DOHH2 (cell line): ENCODE data around the gene ANKLE2.

Experiments
- H3F3A ChIP-seq: fragments of 200-600 bp; sonication (generic), shearing (Covaris generic); 2 replicates; pipeline ENCODE4 v1.6.0; 2016; ENCODE audit warnings: antibody characterized with exemption, mild to moderate bottlenecking; ENCODE audit not compliant: control insufficient read depth, insufficient read depth
- H3K27ac ChIP-seq: fragments of 200-600 bp; sonication (generic); 2 replicates; pipeline ENCODE4 v1.5.1; 2014; ENCODE audit warnings: low read depth, mild to moderate bottlenecking, low read length, moderate library complexity
- H3K27me3 ChIP-seq: fragments of 200-600 bp; sonication (generic); 2 replicates; pipeline ENCODE4 v1.6.1; 2014; ENCODE audit warnings: mild to moderate bottlenecking, low read length, mixed read lengths; ENCODE audit not compliant: control insufficient read depth
- H3K36me3 ChIP-seq: fragments of 200-600 bp; sonication (generic); 2 replicates; pipeline ENCODE4 v1.6.1; 2014; ENCODE audit warnings: mild to moderate bottlenecking, low read length, moderate library complexity, mixed read lengths; ENCODE audit not compliant: control insufficient read depth
- H3K4me1 ChIP-seq: fragments of 200-600 bp; sonication (generic); 2 replicates; pipeline ENCODE4 v1.6.1; 2014; ENCODE audit warnings: mild to moderate bottlenecking, low read length, mixed read lengths; ENCODE audit not compliant: control insufficient read depth
- H3K4me2 ChIP-seq: fragments of 200-600 bp; sonication (generic); 2 replicates; pipeline ENCODE4 v1.6.0; 2014; ENCODE audit warnings: mild to moderate bottlenecking, low read length, moderate library complexity
- H3K4me3 ChIP-seq: fragments of 200-600 bp; sonication (generic); 2 replicates; pipeline ENCODE4 v1.5.1; 2014; ENCODE audit warnings: mild to moderate bottlenecking, low read length, mixed read lengths
- H3K79me2 ChIP-seq: fragments of 200-600 bp; sonication (generic); 2 replicates; pipeline ENCODE4 v1.6.1; 2014; ENCODE audit warnings: mild to moderate bottlenecking, low read length, mixed read lengths; ENCODE audit not compliant: control insufficient read depth
- H3K9me2 ChIP-seq: fragments of 200-600 bp; sonication (generic); replicated peaks from 2 replicates; pipeline ENCODE4 v1.6.1; 2014; ENCODE audit warnings: mild to moderate bottlenecking, low read length, mixed read lengths; ENCODE audit not compliant: control insufficient read depth
- H3K9me3 ChIP-seq: fragments of 200-600 bp; sonication (generic); 2 replicates; pipeline ENCODE4 v1.6.1; 2014; ENCODE audit warnings: antibody characterized with exemption, low read length, mixed read lengths; ENCODE audit not compliant: control insufficient read depth, insufficient read depth
- H4K20me1 ChIP-seq: fragments of 200-600 bp; sonication (generic); 2 replicates; pipeline ENCODE4 v1.6.0; 2014; ENCODE audit warnings: low read depth, mild to moderate bottlenecking, antibody characterized with exemption, low read length, moderate library complexity; ENCODE audit not compliant: control insufficient read depth, insufficient read depth
- CTCF ChIP-seq: fragments of 200-600 bp; sonication (generic); IDR thresholded peaks from one replicate; pipeline ENCODE4 v1.5.1; 2014; ENCODE audit warnings: antibody characterized with exemption, mild to moderate bottlenecking, low read depth, low read length; ENCODE audit not compliant: poor library complexity, severe bottlenecking
- EZH2phosphoT487 ChIP-seq: fragments of 200-600 bp; sonication (generic); IDR thresholded peaks from 2 replicates; pipeline ENCODE4 v1.6.1; 2017; ENCODE audit warnings: borderline replicate concordance, mild to moderate bottlenecking, antibody characterized with exemption, low read length, moderate library complexity, mixed read lengths

The ANKLE2 gene

DNA sequence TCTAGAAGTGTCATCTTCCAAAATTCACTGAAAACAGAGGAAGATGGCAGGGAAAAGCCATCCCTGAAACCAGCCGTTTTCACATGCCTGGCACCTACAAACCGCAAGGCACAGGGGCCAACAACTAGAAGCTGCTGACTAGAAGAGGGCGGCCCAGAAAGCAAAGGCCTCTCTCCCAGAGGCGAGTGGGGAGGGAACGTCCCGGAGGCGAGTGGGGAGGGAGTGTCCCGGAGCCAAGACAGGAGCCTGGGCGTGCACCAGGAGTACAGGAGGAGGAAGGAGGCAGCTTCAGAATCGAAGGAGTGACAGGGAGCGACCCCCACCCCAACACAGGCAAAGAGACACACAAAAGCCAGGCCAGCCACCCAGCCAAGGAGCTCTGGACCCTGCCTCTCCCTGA, 21.0 kb downstream of the ANKLE2 start:
- no peak for TF ChIP-seq EZH2phosphoT487
- no peak for TF ChIP-seq CTCF
- H3K9me3 ChIP-seq: no peaks in the 10 kb centered on the region
- H3K4me3 ChIP-seq: no peak overlapping the region
- H3F3A ChIP-seq: 0 out of 2 replicates have a peak, but pooled peaks cover 4% of the 10 kb centered on the region
- H3K9me2 ChIP-seq: no peaks in the 10 kb centered on the region
- no peak overlapping the region for H3K27ac ChIP-seq
- H4K20me1 ChIP-seq: peaks cover 5% of the 10 kb centered on the region; the same call in 1 of the 2 replicates
- H3K4me1 ChIP-seq: no peaks in the 10 kb centered on the region
- no peaks in the 10 kb centered on the region for H3K27me3 ChIP-seq
- peaks cover 92% of the 10 kb centered on the region for H3K36me3 ChIP-seq
- no peak overlapping the region for H3K4me2 ChIP-seq
- H3K79me2 ChIP-seq: peaks cover 74% of the 10 kb centered on the region

DNA sequence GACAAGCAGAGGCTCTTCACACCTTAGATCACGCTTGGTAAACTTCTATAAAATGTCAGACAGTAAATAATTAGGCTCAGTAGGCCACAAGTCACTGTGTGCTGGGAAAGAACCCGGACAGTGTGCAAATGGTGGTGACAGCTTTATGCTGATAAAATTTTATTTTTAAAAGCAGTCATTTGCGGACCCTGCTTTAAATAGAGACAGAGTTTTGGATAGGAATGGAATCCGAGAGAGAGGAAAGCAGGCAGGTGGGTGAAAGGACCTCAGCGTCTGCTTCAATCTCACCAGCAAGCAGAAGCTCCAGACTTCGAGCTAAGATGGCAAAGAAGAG, 21.4 kb downstream of the ANKLE2 start:
- no peaks in the 10 kb centered on the region for H3K4me1 ChIP-seq
- H3K36me3 ChIP-seq: peaks cover 92% of the 10 kb centered on the region
- no peaks in the 10 kb centered on the region for H3K9me3 ChIP-seq
- H3K9me2 ChIP-seq: no peaks in the 10 kb centered on the region
- peaks cover 5% of the 10 kb centered on the region; the same call in 1 of the 2 replicates for H4K20me1 ChIP-seq
- H3K4me2 ChIP-seq: no peak overlapping the region
- H3K27me3 ChIP-seq: no peaks in the 10 kb centered on the region
- 0 out of 2 replicates have a peak, but pooled peaks cover 4% of the 10 kb centered on the region for H3F3A ChIP-seq
- H3K27ac ChIP-seq: no peak overlapping the region
- peaks cover 71% of the 10 kb centered on the region for H3K79me2 ChIP-seq
- TF ChIP-seq EZH2phosphoT487 (no peak), CTCF (no peak)
- H3K4me3 ChIP-seq: no peak overlapping the region

DNA sequence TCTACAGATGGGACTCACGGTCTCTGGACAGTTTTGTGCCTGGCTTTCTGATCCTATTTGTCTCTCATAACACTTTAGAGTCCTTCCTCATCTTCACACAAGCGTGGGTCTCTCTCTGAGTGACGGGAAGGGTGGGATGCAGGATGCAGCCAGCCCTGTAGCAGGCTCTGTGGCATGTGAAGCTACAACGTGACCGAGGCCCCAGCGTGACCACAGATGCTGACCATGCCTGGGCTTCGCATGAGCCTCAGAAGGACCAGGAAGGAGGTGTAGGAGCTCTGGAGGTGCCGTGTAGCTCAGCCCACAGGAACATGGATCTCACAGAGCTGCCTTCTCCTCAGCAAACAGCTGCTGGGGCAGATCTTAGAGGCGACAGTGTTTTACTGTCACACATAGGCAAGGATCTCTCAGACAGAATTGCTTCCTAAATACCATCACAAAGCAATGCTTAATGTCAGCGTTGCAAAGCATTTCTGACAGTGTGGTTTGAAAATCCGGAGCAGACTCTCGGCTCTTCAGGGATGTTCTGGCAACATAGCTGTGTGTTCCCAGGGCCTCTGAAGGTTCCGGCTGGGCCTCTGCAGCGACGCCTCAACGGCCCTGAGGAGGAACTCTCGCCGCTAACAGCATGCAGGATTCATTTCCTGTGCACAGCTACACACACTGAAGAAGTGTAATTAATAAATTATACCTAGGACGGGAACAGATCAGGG, 21.9 kb downstream of the ANKLE2 start:
- peaks cover 5% of the 10 kb centered on the region; the same call in 1 of the 2 replicates for H4K20me1 ChIP-seq
- no peak overlapping the region for H3K4me3 ChIP-seq
- H3K9me3 ChIP-seq: no peaks in the 10 kb centered on the region
- TF ChIP-seq EZH2phosphoT487 (no peak), CTCF (no peak)
- H3K27ac ChIP-seq: no peak overlapping the region
- no peaks in the 10 kb centered on the region for H3K9me2 ChIP-seq
- H3K36me3 ChIP-seq: peaks cover 92% of the 10 kb centered on the region
- no peaks in the 10 kb centered on the region for H3K27me3 ChIP-seq
- peaks cover 69% of the 10 kb centered on the region for H3K79me2 ChIP-seq
- no peaks in the 10 kb centered on the region for H3K4me1 ChIP-seq
- no peak overlapping the region for H3K4me2 ChIP-seq
- 0 out of 2 replicates have a peak, but pooled peaks cover 4% of the 10 kb centered on the region for H3F3A ChIP-seq
